Spleen (tissue), 7 donors: ENCODE results near the gene CFAP161.

Experiments
- POLR2AphosphoS5 ChIP-seq, 3 donors: sonication (generic); formaldehyde crosslinking; IDR thresholded peaks; one replicate each; pipeline ENCODE4 v1.5.1; 2017; ENCODE audit warnings: antibody characterized with exemption in 3 of 3
- TF ChIP-seq, protein P1 (sequence below), 11 experiments: fragments of 200-600 bp in 7 of 11; fragments of 450-650 bp in 4 of 11; sonication (generic) in 4 of 11; IDR thresholded peaks in 8 of 11; conservative IDR thresholded peaks in 3 of 11; 1 replicate in 7 of 11; 2 replicates in 4 of 11; pipeline versions ENCODE4 v1.4.0 to v1.8.0; 2016 to 2021; ENCODE audit warnings: antibody characterized with exemption in 11 of 11, inconsistent platforms in 4 of 11, mild to moderate bottlenecking in 1 of 11
- donor health status: DM: no; HTN: no; CAD: no; lungs with moderate emphysema.
- donor health status: DM: no; HTN: no; CAD: no.
- donor health status: DM: no; HTN: no; CAD: no.

GRCh38 chr15:81165535-81165934 is 31.5 kb downstream of the CFAP161 start:
- TF ChIP-seq, protein P1, sequence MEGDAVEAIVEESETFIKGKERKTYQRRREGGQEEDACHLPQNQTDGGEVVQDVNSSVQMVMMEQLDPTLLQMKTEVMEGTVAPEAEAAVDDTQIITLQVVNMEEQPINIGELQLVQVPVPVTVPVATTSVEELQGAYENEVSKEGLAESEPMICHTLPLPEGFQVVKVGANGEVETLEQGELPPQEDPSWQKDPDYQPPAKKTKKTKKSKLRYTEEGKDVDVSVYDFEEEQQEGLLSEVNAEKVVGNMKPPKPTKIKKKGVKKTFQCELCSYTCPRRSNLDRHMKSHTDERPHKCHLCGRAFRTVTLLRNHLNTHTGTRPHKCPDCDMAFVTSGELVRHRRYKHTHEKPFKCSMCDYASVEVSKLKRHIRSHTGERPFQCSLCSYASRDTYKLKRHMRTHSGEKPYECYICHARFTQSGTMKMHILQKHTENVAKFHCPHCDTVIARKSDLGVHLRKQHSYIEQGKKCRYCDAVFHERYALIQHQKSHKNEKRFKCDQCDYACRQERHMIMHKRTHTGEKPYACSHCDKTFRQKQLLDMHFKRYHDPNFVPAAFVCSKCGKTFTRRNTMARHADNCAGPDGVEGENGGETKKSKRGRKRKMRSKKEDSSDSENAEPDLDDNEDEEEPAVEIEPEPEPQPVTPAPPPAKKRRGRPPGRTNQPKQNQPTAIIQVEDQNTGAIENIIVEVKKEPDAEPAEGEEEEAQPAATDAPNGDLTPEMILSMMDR (IDR thresholded peaks at IDR 0.05 in 8 of 11, conservative IDR thresholded peaks at IDR 0.05 in 3 of 11), result no peak
- TF ChIP-seq POLR2AphosphoS5 (IDR thresholded peaks at IDR 0.05), result no peak
